Mucosa of stomach (tissue), 1 donor: ENCODE measurements around the gene CROCC2.

Experiments
- H3K27me3 ChIP-seq: one replicate; pipeline ENCODE4 v1.7.0; 2013; ENCODE audit warnings: mild to moderate bottlenecking, low read length; ENCODE audit not compliant: control insufficient read depth, insufficient read depth
- H3K36me3 ChIP-seq: one replicate; pipeline ENCODE4 v1.7.0; 2013; ENCODE audit warnings: low read length; ENCODE audit not compliant: control insufficient read depth, insufficient read depth
- H3K4me1 ChIP-seq: one replicate; pipeline ENCODE4 v1.7.0; 2013; ENCODE audit warnings: mild to moderate bottlenecking, low read length; ENCODE audit not compliant: control insufficient read depth, insufficient read depth
- H3K4me3 ChIP-seq: one replicate; pipeline ENCODE4 v1.7.0; 2013; ENCODE audit warnings: low read length
- H3K9ac ChIP-seq: one replicate; pipeline ENCODE4 v1.7.0; 2013; ENCODE audit warnings: mild to moderate bottlenecking, low read length, moderate library complexity
- H3K9me3 ChIP-seq: one replicate; pipeline ENCODE4 v1.7.0; 2013; ENCODE audit warnings: mild to moderate bottlenecking, low read length, moderate library complexity; ENCODE audit not compliant: control insufficient read depth
- donor health status: Pancreatic carcinoma.

The CROCC2 gene

DNA sequence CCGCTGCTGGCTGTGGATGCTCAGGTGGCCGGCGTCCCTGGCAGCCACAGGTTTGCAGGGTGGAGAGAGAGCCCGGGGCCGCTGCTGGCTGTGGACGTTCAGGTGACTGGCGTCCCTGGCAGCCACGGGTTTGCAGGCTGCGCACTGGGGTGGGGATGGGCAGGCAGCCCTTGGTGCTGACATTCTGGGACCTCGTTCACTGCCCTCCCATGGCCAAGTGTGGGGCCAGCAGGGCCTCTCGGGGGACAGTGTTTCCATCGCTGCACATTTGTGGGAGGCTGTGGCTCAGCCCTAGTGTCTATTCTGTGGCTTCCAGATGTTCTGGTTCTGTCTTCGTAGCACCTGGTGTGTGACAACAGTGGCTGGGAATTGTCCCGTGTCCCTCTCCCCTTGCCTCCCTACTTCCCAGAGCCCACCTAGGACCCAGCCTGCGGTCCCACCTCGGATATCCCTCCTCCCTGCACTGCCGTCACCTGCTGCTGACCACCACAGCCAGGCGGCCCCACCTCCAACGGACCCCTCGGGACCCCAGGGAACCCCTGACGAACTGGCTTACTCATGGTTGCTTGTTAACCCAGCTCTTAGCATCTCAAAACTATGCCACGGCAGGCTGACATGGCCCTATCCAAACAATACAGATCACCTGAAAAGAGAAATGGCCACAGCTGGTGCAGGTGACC is 915 bp downstream of the CROCC2 start:
- H3K27me3 ChIP-seq, result peaks cover 20% of the 10 kb centered on the region
- H3K4me3 ChIP-seq, result no peak overlapping the region

DNA sequence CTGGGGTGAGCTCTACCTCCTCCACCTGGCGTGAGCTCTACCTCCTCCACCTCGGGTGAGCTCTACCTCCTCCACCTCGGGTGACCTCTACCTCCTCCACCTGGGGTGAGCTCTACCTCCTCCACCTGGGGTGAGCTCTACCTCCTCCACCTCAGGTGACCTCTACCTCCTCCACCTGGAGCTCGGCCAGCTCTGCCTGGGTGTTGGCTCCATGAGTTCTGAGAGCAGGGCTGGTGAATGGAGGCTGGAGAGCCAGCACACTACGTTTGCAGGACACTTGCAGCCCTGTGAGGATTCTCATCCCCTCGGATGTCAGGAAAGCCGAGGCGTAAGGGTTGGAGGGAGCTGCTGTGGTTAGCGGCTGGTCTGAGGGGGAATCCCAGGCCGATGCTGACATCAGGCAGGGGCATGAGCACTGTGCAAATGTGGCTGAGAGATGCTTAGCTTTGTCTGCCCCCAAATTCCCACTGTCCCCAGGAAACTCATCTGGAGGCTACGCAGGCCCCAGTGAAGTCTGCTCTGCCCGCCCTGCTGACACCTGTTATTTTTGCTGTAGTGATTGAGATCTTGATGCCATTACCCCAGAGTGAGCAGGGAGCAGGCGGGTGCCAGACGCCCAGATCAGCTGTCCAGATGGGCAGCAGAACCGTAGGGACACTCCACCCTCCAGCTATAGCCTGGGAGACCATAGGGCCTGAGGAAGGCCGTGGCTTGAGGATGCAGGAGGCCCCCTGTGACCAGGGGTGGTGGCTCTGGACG is 3.3 kb downstream of the CROCC2 start:
- Histone ChIP-seq H3K9ac (no peak overlapping the region), H3K27me3 (peaks cover 25% of the 10 kb centered on the region), H3K9me3 (no peaks in the 10 kb centered on the region), H3K4me3 (no peak overlapping the region), H3K4me1 (no peaks in the 10 kb centered on the region), H3K36me3 (no peaks in the 10 kb centered on the region)

More for the DNA sequence above, 915 bp downstream of the CROCC2 start:
- no peaks in the 10 kb centered on the region for H3K9me3 ChIP-seq
- H3K36me3 ChIP-seq, result no peaks in the 10 kb centered on the region
- no peak overlapping the region for H3K9ac ChIP-seq
- H3K4me1 ChIP-seq, result no peaks in the 10 kb centered on the region

DNA sequence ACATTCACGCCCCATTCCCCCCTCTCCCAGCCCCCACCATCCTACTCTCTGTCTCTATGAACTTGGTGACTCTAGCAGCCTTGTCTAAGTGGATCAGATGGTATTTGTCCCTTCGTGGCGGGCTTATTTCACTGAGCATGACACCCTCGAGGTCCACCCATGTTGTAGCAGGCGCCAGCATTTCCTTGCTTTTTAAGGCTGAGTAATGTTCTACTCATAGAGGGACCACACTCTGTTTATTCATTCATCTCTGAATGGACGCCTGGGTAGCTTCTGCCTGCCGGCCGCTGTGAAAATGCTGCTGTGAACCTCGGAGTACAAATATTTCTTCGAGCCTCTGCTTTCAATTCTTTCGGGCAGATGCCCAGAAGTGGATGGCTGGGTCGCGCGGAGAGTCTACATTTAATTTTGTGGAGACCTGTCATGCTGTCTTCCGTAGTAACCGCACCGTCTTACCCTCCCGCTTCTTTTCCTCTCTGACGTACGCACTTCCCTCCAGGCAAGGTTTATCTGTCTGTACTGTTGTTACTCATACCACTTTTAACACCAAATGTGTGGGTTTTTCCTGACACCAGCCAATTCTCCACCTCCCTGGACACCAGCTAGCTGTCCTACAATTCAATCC is 5.6 kb downstream of the CROCC2 start:
- H3K9ac ChIP-seq, result no peak overlapping the region
- H3K36me3 ChIP-seq, result no peaks in the 10 kb centered on the region
- no peaks in the 10 kb centered on the region for H3K4me1 ChIP-seq
- no peaks in the 10 kb centered on the region for H3K9me3 ChIP-seq
- peaks cover 34% of the 10 kb centered on the region for H3K27me3 ChIP-seq
- H3K4me3 ChIP-seq, result no peak overlapping the region

DNA sequence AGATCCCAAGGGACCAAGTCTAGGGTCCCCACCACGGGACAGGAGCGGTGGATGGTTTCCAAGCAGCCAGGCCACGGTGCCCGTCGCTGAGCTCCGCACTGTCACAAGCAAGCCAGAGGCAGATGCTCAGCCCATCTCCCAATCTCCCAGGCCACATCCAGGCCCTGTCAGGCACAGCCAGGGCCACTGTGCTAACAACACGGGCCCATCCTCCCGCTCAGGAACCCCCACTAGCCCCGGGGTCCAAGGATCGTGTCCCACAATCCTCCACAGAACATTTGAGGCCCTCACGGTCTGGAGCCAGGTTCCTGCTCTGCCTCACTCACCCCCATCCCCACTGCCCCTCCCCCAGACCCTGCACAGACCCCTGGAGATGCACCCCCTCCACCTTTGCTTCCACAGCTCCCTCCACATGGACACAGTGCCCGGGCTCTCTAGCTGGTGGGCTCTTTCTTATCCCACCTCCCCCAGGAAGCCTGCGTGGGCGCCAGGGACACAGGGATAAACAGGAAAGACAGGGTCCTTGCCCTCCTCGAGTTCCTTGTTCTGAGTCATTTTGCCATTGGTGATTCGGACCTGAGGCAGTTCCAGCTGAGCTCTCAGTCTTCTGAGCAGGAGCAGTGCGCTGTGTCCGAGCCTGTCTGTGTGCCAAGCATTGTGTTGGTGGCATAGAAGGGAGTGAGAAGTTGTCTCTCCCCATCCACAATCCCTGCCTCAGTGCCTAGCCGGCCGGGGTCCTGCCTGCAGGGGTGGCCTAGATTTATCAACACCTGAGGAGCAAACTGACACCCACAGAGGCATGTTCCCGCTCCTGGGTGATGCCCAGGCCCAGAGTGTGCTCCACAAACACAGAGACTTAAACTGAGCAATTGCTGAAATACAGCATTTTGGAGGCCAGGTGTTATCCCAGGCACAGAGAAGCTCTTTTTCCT is 7.0 kb downstream of the CROCC2 start:
- Histone ChIP-seq H3K36me3 (no peaks in the 10 kb centered on the region), H3K4me1 (no peaks in the 10 kb centered on the region), H3K27me3 (peaks cover 27% of the 10 kb centered on the region), H3K9ac (no peak overlapping the region), H3K4me3 (no peak overlapping the region), H3K9me3 (no peaks in the 10 kb centered on the region)

DNA sequence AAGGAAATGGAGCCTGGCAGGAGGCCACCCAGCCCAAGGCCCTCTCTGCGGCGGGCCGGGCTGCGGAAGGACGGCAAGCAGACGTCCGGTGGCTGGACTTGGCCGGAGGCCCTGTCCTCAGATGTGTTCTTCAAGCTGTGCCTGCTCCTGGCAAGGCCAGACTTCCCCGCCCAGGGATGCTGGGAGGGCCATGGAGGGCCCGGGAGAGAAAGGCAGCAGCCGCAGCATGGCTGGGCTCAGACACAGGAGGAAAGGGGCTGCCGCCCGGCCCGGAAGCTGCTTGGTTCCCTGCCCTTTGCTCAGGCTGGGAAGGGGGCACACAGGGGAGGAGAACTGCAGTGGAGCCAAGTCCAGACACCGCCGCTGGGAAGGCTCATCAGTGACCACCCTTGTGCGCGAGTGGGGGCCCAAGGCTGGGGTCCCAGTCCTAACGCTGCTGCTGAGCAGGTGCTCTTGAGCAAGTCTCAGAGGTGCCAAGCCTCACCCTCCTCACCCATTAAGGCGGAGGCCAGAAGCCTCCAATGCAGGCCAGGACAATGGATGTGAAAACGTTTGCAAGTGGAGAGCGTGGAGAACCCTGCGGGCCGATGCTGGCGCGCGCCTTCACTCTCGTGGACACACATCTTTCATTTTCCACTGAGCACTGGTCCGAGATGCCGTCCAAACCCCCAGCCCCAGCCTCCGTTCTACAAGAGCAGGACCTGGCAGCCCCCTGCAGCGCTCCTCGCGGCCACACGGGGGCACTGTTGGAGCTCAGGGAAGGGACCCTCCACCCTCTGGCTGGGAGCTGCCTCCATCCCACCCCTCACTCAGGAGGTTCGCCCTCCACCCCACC is 7.9 kb downstream of the CROCC2 start:
- Histone ChIP-seq H3K9ac (no peak overlapping the region), H3K36me3 (no peaks in the 10 kb centered on the region), H3K9me3 (no peaks in the 10 kb centered on the region), H3K4me1 (no peaks in the 10 kb centered on the region), H3K4me3 (no peak overlapping the region), H3K27me3 (peaks cover 27% of the 10 kb centered on the region)

DNA sequence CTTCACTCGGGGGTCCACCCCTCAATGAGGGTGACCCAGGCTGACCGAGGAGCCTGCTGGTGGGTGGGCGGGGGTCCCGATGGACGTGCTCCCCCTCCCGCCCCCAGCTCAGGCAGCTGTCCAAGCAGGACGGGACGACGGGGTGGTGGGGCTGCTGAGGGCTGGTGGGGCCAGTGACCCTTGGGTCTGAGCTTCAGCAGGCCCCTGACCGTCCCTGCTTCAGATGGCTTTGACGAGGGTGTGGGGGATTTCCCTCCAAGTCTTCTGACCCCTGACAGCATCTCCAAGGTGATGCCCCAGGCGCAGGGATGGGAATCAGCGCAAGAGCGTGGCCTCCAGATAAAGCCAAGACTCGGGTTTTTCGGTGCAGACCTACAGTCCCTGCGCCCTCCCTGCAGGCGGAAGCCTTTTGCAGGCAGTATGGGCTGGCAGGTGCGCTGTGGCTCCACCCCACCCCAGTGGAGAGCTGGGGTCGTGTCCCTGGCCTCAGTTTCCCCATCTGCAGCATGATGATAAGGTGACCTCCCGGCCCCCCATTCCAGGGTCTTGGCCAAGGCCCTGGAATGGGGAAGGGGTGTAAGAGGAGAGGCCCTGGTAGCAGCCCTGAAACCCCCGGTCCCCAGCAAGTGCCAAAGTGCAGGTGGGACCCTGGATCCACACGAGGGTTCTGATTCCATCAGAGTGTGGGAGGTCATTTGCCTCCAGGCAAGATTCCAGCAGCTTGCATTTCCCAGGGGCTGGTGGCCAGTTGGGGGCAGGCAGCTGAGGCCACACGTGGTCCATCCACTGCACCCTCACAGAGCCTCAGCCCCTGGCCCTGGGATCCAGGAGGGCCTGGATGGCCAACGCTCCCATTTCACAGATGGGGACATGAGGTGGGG is 8.7 kb downstream of the CROCC2 start:
- no peaks in the 10 kb centered on the region for H3K36me3 ChIP-seq
- H3K4me3 ChIP-seq, result no peak overlapping the region
- H3K9me3 ChIP-seq, result no peaks in the 10 kb centered on the region
- peaks cover 24% of the 10 kb centered on the region for H3K27me3 ChIP-seq
- H3K9ac ChIP-seq, result no peak overlapping the region
- no peaks in the 10 kb centered on the region for H3K4me1 ChIP-seq

DNA sequence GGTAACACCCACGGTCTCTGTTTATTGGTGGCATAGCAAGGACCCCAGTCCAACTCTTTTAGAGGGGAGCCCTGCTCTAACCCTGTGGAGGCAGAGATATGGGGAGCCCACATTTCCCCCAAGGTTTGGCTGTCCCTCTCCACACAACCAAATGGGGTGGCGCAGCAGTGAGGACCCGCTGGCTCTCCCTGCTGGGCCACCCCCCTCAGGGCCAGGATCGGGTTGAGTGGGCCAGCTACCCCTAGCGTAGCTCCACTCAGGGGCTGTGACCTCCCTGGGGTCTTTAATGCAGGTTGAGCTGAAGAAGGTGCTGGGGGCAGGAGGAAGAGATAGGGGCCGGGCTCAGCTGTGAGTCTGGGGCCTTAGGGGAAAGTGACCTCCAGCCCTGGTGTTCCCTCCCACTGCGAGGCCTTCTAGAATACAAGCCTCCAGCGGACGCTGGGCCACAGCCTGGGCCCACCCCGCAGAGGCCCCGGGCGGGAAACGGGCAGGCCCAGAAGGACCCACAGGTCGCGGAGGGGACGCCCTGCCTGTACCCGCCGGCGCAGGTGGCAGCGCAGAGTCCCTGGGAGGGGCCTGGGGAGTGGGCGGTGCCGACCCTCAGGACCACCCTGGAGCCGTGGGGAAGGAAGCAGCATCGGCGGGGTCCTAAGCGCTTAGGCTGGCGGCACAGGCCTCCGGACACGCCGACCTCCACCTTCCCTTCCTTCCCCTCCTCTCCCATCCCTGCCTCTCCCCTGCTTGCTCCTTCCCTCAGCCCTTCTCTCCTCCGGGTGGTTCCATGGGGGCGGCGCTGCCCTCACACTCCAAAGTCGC is 9.6 kb downstream of the CROCC2 start:
- H3K4me1 ChIP-seq, result no peaks in the 10 kb centered on the region
- no peaks in the 10 kb centered on the region for H3K9me3 ChIP-seq
- H3K36me3 ChIP-seq, result no peaks in the 10 kb centered on the region
- no peak overlapping the region for H3K9ac ChIP-seq
- no peak overlapping the region for H3K4me3 ChIP-seq
- peaks cover 18% of the 10 kb centered on the region for H3K27me3 ChIP-seq

DNA sequence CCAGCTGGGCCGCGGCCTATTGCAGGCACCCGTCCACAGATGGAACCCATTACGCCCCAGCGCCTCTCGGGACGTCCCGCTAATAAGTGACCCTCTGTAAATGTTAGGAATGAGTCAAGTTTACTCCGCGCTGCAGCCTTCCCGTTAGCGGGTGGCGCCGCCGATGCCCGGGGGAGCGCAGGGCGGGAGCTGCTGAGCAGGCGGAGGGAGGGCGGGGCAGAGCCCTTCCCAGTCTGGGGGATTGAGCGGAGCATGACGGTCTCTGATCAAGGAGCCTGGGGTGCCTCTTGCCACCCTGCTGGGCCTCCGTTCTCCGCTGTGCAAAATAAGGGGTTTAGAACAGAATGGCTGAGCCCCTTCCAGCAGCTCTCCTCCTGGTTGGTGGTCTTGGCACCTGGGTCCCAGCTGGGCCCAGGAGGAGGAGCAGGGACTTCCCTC is 10.5 kb downstream of the CROCC2 start:
- peaks cover 18% of the 10 kb centered on the region for H3K27me3 ChIP-seq
- no peaks in the 10 kb centered on the region for H3K4me1 ChIP-seq
- no peaks in the 10 kb centered on the region for H3K36me3 ChIP-seq
- no peak overlapping the region for H3K4me3 ChIP-seq
- no peaks in the 10 kb centered on the region for H3K9me3 ChIP-seq
- no peak overlapping the region for H3K9ac ChIP-seq

DNA sequence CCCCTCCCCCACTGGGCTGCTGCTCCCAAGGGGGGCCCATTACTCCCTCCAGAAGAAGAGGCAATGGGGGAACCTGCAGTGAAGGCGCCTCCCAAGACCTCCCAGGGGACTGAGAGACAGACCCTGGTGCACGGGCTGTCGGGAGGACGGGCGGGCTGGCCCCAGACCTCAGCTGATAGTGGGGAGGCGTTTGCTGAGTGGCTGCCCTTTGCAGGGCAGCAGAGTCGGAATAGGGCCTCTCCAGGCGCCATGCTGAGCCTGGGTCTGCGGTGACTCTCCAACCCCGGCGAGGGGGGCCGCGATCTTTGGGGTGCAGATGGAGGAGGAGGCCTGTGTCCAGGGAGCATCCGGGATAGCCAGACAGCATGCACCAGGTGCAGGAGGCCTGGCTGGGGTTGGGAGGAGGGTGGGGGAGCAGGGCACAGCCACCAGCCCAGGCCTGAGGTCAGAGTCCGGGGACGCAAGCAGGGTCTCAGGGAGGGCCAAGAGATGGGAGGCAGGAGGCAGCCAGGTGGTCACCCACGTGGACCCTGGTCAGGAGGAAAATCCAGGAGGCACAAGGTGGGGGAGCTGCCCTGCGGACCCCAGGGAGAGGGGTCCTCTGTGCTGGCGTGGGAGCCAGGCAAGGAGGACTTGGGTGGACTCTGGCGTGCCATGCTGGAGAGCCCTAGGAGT is 11.0 kb downstream of the CROCC2 start:
- H3K36me3 ChIP-seq, result no peaks in the 10 kb centered on the region
- H3K4me1 ChIP-seq, result no peaks in the 10 kb centered on the region
- no peaks in the 10 kb centered on the region for H3K9me3 ChIP-seq
- no peak overlapping the region for H3K4me3 ChIP-seq
- H3K27me3 ChIP-seq, result peaks cover 18% of the 10 kb centered on the region
- H3K9ac ChIP-seq, result no peak overlapping the region
